KMS-11 (cell line): ENCODE results near the gene OR51A4.

Experiments
- H2AFZ ChIP-seq: fragments of 200-600 bp; sonication (generic); 2 replicates; pipeline ENCODE4 v1.6.1; 2016; ENCODE audit warnings: antibody characterized with exemption, mixed run types, low read depth
- H3K27ac ChIP-seq: fragments of 200-600 bp; sonication (generic); 2 replicates; pipeline ENCODE4 v1.6.1; 2016; ENCODE audit warnings: mild to moderate bottlenecking, mixed run types
- H3K27me3 ChIP-seq: fragments of 200-600 bp; sonication (generic); 2 replicates; pipeline ENCODE4 v1.6.1; 2017; ENCODE audit warnings: mild to moderate bottlenecking, low read depth, mixed run types, moderate library complexity; ENCODE audit not compliant: insufficient read depth
- H3K36me3 ChIP-seq: fragments of 200-600 bp; sonication (generic); 2 replicates; pipeline ENCODE4 v1.6.1; 2017; ENCODE audit warnings: mild to moderate bottlenecking, mixed run types; ENCODE audit not compliant: insufficient read depth
- H3K4me1 ChIP-seq: fragments of 200-600 bp; sonication (generic); 2 replicates; pipeline ENCODE4 v1.6.1; 2016; ENCODE audit warnings: mild to moderate bottlenecking, low read depth, mixed run types; ENCODE audit not compliant: poor library complexity, severe bottlenecking
- H3K4me2 ChIP-seq: fragments of 200-600 bp; sonication (generic); 2 replicates; pipeline ENCODE4 v1.7.0; 2016; ENCODE audit warnings: mild to moderate bottlenecking, mixed run types
- H3K4me3 ChIP-seq: fragments of 200-600 bp; sonication (generic); IDR thresholded peaks from 2 replicates; pipeline ENCODE4 v1.6.1; 2017; ENCODE audit warnings: low read depth, low read length, mixed read lengths; ENCODE audit not compliant: insufficient read depth
- H3K79me2 ChIP-seq: fragments of 200-600 bp; sonication (generic); 2 replicates; pipeline ENCODE4 v1.6.1; 2016; ENCODE audit warnings: low read depth, mixed run types; ENCODE audit not compliant: insufficient read depth
- H3K9ac ChIP-seq: fragments of 200-600 bp; sonication (generic); 2 replicates; pipeline ENCODE4 v1.6.1; 2016; ENCODE audit warnings: mild to moderate bottlenecking, mixed run types
- H4K20me1 ChIP-seq: fragments of 200-600 bp; sonication (generic); 2 replicates; pipeline ENCODE4 v1.6.1; 2016; ENCODE audit warnings: mild to moderate bottlenecking, mixed run types; ENCODE audit not compliant: insufficient read depth
- CTCF ChIP-seq: fragments of 200-600 bp; sonication (generic); conservative IDR thresholded peaks from 2 replicates; pipeline ENCODE4 v1.6.1; 2017; ENCODE audit warnings: low read depth, mild to moderate bottlenecking, antibody characterized with exemption, low read length, moderate library complexity, mixed read lengths

Gene OR51A4, protein sequence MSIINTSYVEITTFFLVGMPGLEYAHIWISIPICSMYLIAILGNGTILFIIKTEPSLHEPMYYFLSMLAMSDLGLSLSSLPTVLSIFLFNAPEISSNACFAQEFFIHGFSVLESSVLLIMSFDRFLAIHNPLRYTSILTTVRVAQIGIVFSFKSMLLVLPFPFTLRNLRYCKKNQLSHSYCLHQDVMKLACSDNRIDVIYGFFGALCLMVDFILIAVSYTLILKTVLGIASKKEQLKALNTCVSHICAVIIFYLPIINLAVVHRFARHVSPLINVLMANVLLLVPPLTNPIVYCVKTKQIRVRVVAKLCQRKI

GRCh38 chr11:4947505-4947904 lies at the start of gene OR51A4:
TSS of gene OR51A4 (minus strand) at chr11:4947605. CDS start at chr11:4947100, 505 bp downstream.
- no peaks in the 10 kb centered on the region for H3K36me3 ChIP-seq
- no peak within 1 kb of the TSS for H3K4me2 ChIP-seq
- H2AFZ ChIP-seq = no peak within 1 kb of the TSS
- H3K4me3 ChIP-seq = no peak within 1 kb of the TSS
- H4K20me1 ChIP-seq = no peaks in the 10 kb centered on the region
- no peaks in the 10 kb centered on the region for H3K4me1 ChIP-seq
- no peaks in the 10 kb centered on the region for H3K79me2 ChIP-seq
- H3K27me3 ChIP-seq = no peaks in the 10 kb centered on the region
- H3K9ac ChIP-seq = no peak within 1 kb of the TSS
- TF ChIP-seq CTCF = no peak
- no peak within 1 kb of the TSS for H3K27ac ChIP-seq

DNA sequence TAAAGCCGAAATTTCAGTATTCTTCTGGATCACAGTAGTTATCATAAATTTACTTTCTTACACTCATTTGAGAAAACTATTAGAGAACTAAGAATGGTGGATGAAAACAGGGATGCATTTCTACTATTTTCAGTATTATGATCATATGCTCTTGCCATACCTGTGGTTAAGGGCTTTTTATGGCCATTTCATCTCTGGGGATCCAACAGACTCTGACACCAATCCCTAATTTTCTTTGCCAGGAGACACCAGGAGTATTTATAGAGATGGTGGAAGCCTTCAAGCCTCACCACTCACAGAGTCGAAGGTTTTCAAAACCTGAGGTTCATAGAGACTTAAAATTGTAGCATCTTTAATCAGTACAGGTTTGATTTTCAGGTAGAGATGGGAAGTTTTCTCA lies 47.1 kb upstream of the OR51A4 start, which contains the start of gene OR51L1:
TSS of gene OR51L1 (plus strand) at position 301 of the 400 bp plus-strand sequence. CDS start 4,132 bp downstream, outside the sequence.
- Histone ChIP-seq H3K36me3 (no peaks in the 10 kb centered on the region), H3K4me1 (no peaks in the 10 kb centered on the region), H4K20me1 (no peaks in the 10 kb centered on the region), H2AFZ (no peak within 1 kb of the TSS), H3K9ac (no peak within 1 kb of the TSS), H3K4me3 (no peak within 1 kb of the TSS), H3K4me2 (no peak within 1 kb of the TSS), H3K27ac (no peak within 1 kb of the TSS), H3K27me3 (no peaks in the 10 kb centered on the region), H3K79me2 (no peaks in the 10 kb centered on the region)
- no peak for TF ChIP-seq CTCF

DNA sequence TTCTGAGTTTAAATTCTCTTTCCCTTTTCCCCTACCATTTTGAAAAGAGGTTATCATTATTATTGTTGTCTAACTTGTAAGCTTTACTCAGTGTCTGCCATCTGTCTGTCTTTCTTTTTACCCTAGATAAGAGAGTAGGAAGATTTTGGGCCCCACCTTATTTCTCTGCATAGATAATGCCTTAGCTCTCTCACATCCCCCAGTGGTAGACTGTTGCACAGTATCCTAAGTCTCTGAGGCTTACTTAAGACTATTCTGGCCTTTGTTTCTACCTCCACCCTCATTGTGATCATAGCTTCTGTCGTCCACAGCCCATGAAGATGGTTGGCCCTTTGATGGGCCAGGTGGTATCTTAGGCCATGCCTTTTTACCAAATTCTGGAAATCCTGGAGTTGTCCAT lies 43.7 kb upstream of the OR51A4 start:
- Histone ChIP-seq H2AFZ (no peak overlapping the region), H3K27ac (no peak overlapping the region), H3K4me2 (no peak overlapping the region), H3K4me3 (no peak overlapping the region), H3K79me2 (no peaks in the 10 kb centered on the region), H3K36me3 (no peaks in the 10 kb centered on the region), H3K27me3 (no peaks in the 10 kb centered on the region), H3K9ac (no peak overlapping the region), H3K4me1 (no peaks in the 10 kb centered on the region), H4K20me1 (no peaks in the 10 kb centered on the region)
- no peak for TF ChIP-seq CTCF

- Histone ChIP-seq H4K20me1 (no peaks in the 10 kb centered on the region), H3K9ac (no peak overlapping the region), H3K4me1 (no peaks in the 10 kb centered on the region), H3K4me3 (no peak overlapping the region), H3K79me2 (no peaks in the 10 kb centered on the region), H2AFZ (no peak overlapping the region), H3K4me2 (no peak overlapping the region), H3K36me3 (no peaks in the 10 kb centered on the region), H3K27ac (no peak overlapping the region), H3K27me3 (no peaks in the 10 kb centered on the region)
- no peak for TF ChIP-seq CTCF
Observed at GRCh38 chr11:4983841-4984240, 36.4 kb upstream of the OR51A4 start.
